Neuronal stem cell (in vitro differentiated cells): ENCODE measurements around the gene TRIOBP.

Experiments used
- DNase-seq: peaks from one replicate; pipeline ENCODE4 v3.0.0-alpha.2; 2013; ENCODE audit warnings: low spot score
- H2AFZ ChIP-seq: one replicate; pipeline ENCODE4 v1.6.1; 2013; ENCODE audit warnings: mild to moderate bottlenecking, low read length, inconsistent platforms
- H2AK5ac ChIP-seq: 2 replicates; pipeline ENCODE4 v1.6.1; 2013; ENCODE audit warnings: low read depth, mild to moderate bottlenecking, inconsistent platforms, low read length, moderate library complexity, mixed read lengths
- H2BK120ac ChIP-seq: 2 replicates; pipeline ENCODE4 v1.6.1; 2013; ENCODE audit warnings: low read depth, mild to moderate bottlenecking, inconsistent platforms, low read length, moderate library complexity, mixed read lengths
- H2BK12ac ChIP-seq: one replicate; pipeline ENCODE4 v1.6.1; 2013; ENCODE audit warnings: low read length, inconsistent platforms
- H2BK15ac ChIP-seq: 2 replicates; pipeline ENCODE4 v1.6.1; 2013; ENCODE audit warnings: mild to moderate bottlenecking, low read length, inconsistent platforms, mixed read lengths
- H2BK5ac ChIP-seq: one replicate; pipeline ENCODE4 v1.6.1; 2013; ENCODE audit warnings: inconsistent platforms, mild to moderate bottlenecking, low read length, moderate library complexity
- H3K14ac ChIP-seq: one replicate; pipeline ENCODE4 v1.6.1; 2013; ENCODE audit warnings: low read length, inconsistent platforms
- H3K18ac ChIP-seq: 2 replicates; pipeline ENCODE4 v1.6.1; 2013; ENCODE audit warnings: low read length, inconsistent platforms
- H3K23ac ChIP-seq: 2 replicates; pipeline ENCODE4 v1.6.1; 2013; ENCODE audit warnings: low read depth, mild to moderate bottlenecking, mixed read lengths, low read length, inconsistent platforms; ENCODE audit not compliant: poor library complexity
- H3K27ac ChIP-seq: replicated peaks from 3 replicates; pipeline ENCODE4 v1.5.1; 2013; ENCODE audit warnings: low read length, inconsistent platforms
- H3K27me3 ChIP-seq, 3 experiments: 2 replicates each; pipeline ENCODE4 v1.6.1; 2013; ENCODE audit warnings: low read length in 3 of 3, mild to moderate bottlenecking in 2 of 3, inconsistent platforms in 1 of 3, low read depth in 1 of 3, mixed read lengths in 1 of 3, moderate library complexity in 1 of 3; ENCODE audit not compliant: control insufficient read depth in 3 of 3, insufficient read depth in 3 of 3
- H3K36me3 ChIP-seq, 2 donors: replicated peaks in 1 of 2; 2 replicates each; pipeline ENCODE4 v1.6.1; 2013; ENCODE audit warnings: low read length in 2 of 2; ENCODE audit not compliant: control insufficient read depth in 2 of 2, insufficient read depth in 2 of 2
- H3K4ac ChIP-seq: 2 replicates; pipeline ENCODE4 v1.6.1; 2013; ENCODE audit warnings: inconsistent platforms, mild to moderate bottlenecking, low read length, moderate library complexity
- H3K4me1 ChIP-seq, 2 donors: 1 replicate in 1 of 2; 2 replicates in 1 of 2; pipeline ENCODE4 v1.6.1; 2013; ENCODE audit warnings: low read length in 2 of 2, low read depth in 1 of 2; ENCODE audit not compliant: control insufficient read depth in 2 of 2, insufficient read depth in 1 of 2
- H3K4me2 ChIP-seq: one replicate; pipeline ENCODE4 v1.6.1; 2013; ENCODE audit warnings: mild to moderate bottlenecking, low read length, inconsistent platforms; ENCODE audit not compliant: insufficient read depth, poor library complexity, severe bottlenecking
- H3K4me3 ChIP-seq, 2 donors: 2 replicates each; pipeline ENCODE4 v1.5.1; 2013; ENCODE audit warnings: low read length in 2 of 2, mild to moderate bottlenecking in 2 of 2, inconsistent platforms in 1 of 2, moderate library complexity in 1 of 2
- H3K79me1 ChIP-seq: one replicate; pipeline ENCODE4 v1.6.1; 2013; ENCODE audit warnings: low read depth, mild to moderate bottlenecking, inconsistent platforms, low read length, moderate library complexity
- H3K9ac ChIP-seq: one replicate; pipeline ENCODE4 v1.6.1; 2013; ENCODE audit warnings: mild to moderate bottlenecking, low read depth, low read length, inconsistent platforms; ENCODE audit not compliant: poor library complexity
- H3K9me3 ChIP-seq, 2 donors: replicated peaks in 1 of 2; 2 replicates each; pipeline versions ENCODE3 to v1.6.1; 2013; ENCODE audit warnings: low read length in 2 of 2, mild to moderate bottlenecking in 2 of 2, inconsistent platforms in 1 of 2, low read depth in 1 of 2, mixed read lengths in 1 of 2, moderate library complexity in 1 of 2; ENCODE audit not compliant: control insufficient read depth in 2 of 2, insufficient read depth in 1 of 2
- H4K8ac ChIP-seq: one replicate; pipeline ENCODE4 v1.6.1; 2013; ENCODE audit warnings: low read depth, mild to moderate bottlenecking, inconsistent platforms, low read length, moderate library complexity
- H4K91ac ChIP-seq: one replicate; pipeline ENCODE4 v1.6.1; 2013; ENCODE audit warnings: low read length, low read depth, mild to moderate bottlenecking, inconsistent platforms; ENCODE audit not compliant: poor library complexity
- WGBS, 2 donors: extraction: QIAGEN DNeasy Blood & Tissue Kit; methylation state at CpG; one replicate each; pipeline ENCODE4 v1.1.7; 2013; ENCODE audit warnings: missing lambda C conversion rate in 2 of 2, mixed read lengths in 1 of 2; ENCODE audit not compliant: insufficient read length in 2 of 2, insufficient replicate concordance in 1 of 2; ENCODE audit errors: extremely low coverage in 2 of 2; 5-methylcytosine and 5-hydroxymethylcytosine counted together

TRIOBP gene

DNA sequence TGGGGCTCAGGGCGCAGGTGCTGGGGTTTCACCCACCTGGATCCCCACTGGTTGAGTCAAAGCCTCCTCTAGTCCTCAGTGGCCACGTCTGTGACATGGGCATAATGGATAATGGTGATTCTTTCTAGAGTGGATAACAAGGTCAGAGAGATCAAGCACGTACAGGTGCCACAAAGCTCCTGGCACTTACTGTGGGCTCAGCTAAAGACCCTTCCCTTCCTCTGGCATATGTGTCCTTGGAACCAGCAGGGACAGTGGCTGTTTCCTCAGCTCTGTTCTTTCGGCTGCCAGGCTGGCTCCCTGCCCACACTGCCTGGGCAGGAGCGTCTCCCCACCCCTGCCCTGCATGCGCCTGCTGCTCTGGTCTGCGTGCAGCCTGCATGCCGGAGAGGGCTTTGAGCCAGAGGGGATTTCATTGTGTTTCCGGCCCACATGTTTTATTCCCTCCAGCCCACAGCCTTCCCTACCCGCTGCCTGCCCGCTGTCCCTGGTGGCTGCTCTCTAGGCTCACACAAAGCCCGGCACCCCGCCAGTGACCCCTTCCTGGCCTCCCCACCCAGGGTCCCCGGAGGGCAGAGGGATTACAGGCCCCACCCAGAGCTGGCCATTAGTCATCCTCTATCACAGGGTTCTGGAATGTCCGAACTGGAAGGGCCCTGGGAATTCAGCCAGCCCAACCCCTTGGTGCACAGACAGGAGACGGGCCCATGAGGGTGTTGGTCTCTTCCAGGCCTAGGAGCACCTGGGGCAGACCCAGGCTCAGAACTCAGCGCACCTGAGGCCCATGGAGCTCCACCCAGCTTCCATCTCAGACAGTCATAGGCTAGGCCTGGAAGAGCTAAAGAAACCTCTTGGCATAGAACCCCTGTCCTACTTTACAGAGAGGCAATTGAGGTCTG lies 55.6 kb downstream of the TRIOBP start:
- Histone ChIP-seq H3K27ac (peak overlapping the region; percentile 47), H3K9me3 (no peaks in the 10 kb centered on the region), H3K36me3 (peaks cover 22 to 69% of the 10 kb centered on the region in 2 donors), H3K4ac (no peak overlapping the region), H2AK5ac (no peak overlapping the region), H3K27me3 (no peaks in the 10 kb centered on the region), H3K14ac (peak overlapping the region; percentile 1), H3K23ac (no peak overlapping the region), H3K4me2 (no peak overlapping the region), H2BK12ac (no peak overlapping the region), H2AFZ (no peak overlapping the region), H4K91ac (no peak overlapping the region), H2BK120ac (no peak overlapping the region), H3K4me1 (peaks cover 7 to 27% of the 10 kb centered on the region in 2 donors), H3K18ac (peak overlapping the region; percentile 1), H2BK15ac (no peak overlapping the region), H4K8ac (no peak overlapping the region), H3K9ac (peak overlapping the region; percentile 65), H2BK5ac (no peak overlapping the region), H3K79me1 (peaks cover 9% of the 10 kb centered on the region), H3K4me3 (no peak overlapping the region)
- peak; percentile 30 for DNase-seq
- no CpG with 5 or more reads among the region's 17 CpGs for WGBS, 2 donors

- Histone ChIP-seq H3K4ac (no peak overlapping the region), H3K27ac (no peak overlapping the region), H2BK120ac (no peak overlapping the region), H3K4me2 (no peak overlapping the region), H4K91ac (no peak overlapping the region), H4K8ac (no peak overlapping the region), H3K27me3 (no peaks in the 10 kb centered on the region), H2BK5ac (no peak overlapping the region), H3K14ac (no peak overlapping the region), H2AK5ac (no peak overlapping the region), H3K36me3 (peaks cover 28 to 76% of the 10 kb centered on the region in 2 donors), H3K18ac (no peak overlapping the region), H2BK15ac (no peak overlapping the region), H3K9me3 (no peaks in the 10 kb centered on the region), H3K79me1 (peaks cover 5% of the 10 kb centered on the region), H3K9ac (no peak overlapping the region), H3K23ac (no peak overlapping the region), H2AFZ (no peak overlapping the region), H3K4me3 (no peak overlapping the region), H3K4me1 (peaks cover 0 to 21% of the 10 kb centered on the region in 2 donors), H2BK12ac (no peak overlapping the region)
- DNase-seq: no peak
- no CpG with 5 or more reads among the region's 10 CpGs for WGBS, 2 donors
Observed at GRCh38 chr22:37753746-37754145, 56.9 kb downstream of the TRIOBP start.

GRCh38 chr22:37757663-37758062 lies 60.8 kb downstream of the TRIOBP start:
- WGBS, 2 donors: no CpG with 5 or more reads among the region's 27 CpGs
- Histone ChIP-seq H3K18ac (no peak overlapping the region), H2BK5ac (peak overlapping the region; percentile 24)

GRCh38 chr22:37758694-37759093 lies 61.8 kb downstream of the TRIOBP start:
- H3K4ac ChIP-seq: no peak overlapping the region
- no peak for DNase-seq
- peaks cover 45 to 97% of the 10 kb centered on the region in 2 donors for H3K36me3 ChIP-seq
- no peak overlapping the region for H3K23ac ChIP-seq
- H3K79me1 ChIP-seq: no peaks in the 10 kb centered on the region
- no peaks in the 10 kb centered on the region for H3K27me3 ChIP-seq
- no peaks in the 10 kb centered on the region for H3K9me3 ChIP-seq
- no peak overlapping the region for H4K8ac ChIP-seq
- no peak overlapping the region for H3K14ac ChIP-seq
- H2AK5ac ChIP-seq: no peak overlapping the region
- H3K4me1 ChIP-seq: no peaks in the 10 kb centered on the region
- no peak overlapping the region for H3K4me3 ChIP-seq
- H4K91ac ChIP-seq: no peak overlapping the region
- no peak overlapping the region for H3K27ac ChIP-seq
- H2AFZ ChIP-seq: no peak overlapping the region
- no peak overlapping the region for H2BK12ac ChIP-seq
- no peak overlapping the region for H2BK120ac ChIP-seq
- no peak overlapping the region for H2BK5ac ChIP-seq
- no peak overlapping the region for H3K9ac ChIP-seq
- WGBS, 2 donors: no CpG with 5 or more reads among the region's 10 CpGs
- H3K4me2 ChIP-seq: no peak overlapping the region
- no peak overlapping the region for H2BK15ac ChIP-seq
- H3K18ac ChIP-seq: no peak overlapping the region

More at GRCh38 chr22:37757663-37758062, 60.8 kb downstream of the TRIOBP start:
- no peaks in the 10 kb centered on the region for H3K27me3 ChIP-seq
- H3K79me1 ChIP-seq: no peaks in the 10 kb centered on the region
- H3K9ac ChIP-seq: peak overlapping the region; percentile 4
- H4K8ac ChIP-seq: no peak overlapping the region
- H2BK15ac ChIP-seq: no peak overlapping the region
- H3K23ac ChIP-seq: no peak overlapping the region
- H3K27ac ChIP-seq: no peak overlapping the region
- no peak for DNase-seq
- H3K9me3 ChIP-seq: no peaks in the 10 kb centered on the region
- no peak overlapping the region for H4K91ac ChIP-seq
- no peak overlapping the region for H3K4ac ChIP-seq
- no peak overlapping the region for H3K14ac ChIP-seq
- no peak overlapping the region for H2AK5ac ChIP-seq
- no peak overlapping the region for H3K4me2 ChIP-seq
- H3K4me1 ChIP-seq: peaks cover 0 to 2% of the 10 kb centered on the region in 2 donors
- H2BK12ac ChIP-seq: no peak overlapping the region
- H3K4me3 ChIP-seq: no peak overlapping the region
- no peak overlapping the region for H2BK120ac ChIP-seq
- peaks cover 38 to 95% of the 10 kb centered on the region in 2 donors for H3K36me3 ChIP-seq
- H2AFZ ChIP-seq: no peak overlapping the region
